GM12892 (cell line): ENCODE data around the gene LYRM1.

ENCODE experiments used
- POLR2A ChIP-seq: IDR thresholded peaks from 2 replicates; pipeline ENCODE4 v1.6.1; 2011; ENCODE audit warnings: low read depth, low read length, control low read depth
- POLR2AphosphoS5 ChIP-seq: IDR thresholded peaks from 2 replicates; pipeline ENCODE4 v1.6.1; 2011; ENCODE audit warnings: low read depth, low read length, control low read depth

- no peak for TF ChIP-seq POLR2AphosphoS5
- TF ChIP-seq POLR2A = no peak
Observed at GRCh38 chr16:20850981-20851380, 49.6 kb upstream of the LYRM1 start.
